HG03520 (cell line): ENCODE data around the gene WDR93.
"Not testable (repeated sequence)": the region's sequence is repeated elsewhere in the genome, so short reads cannot be mapped to it uniquely, and the experiment has no call there.

ENCODE experiments used
- ATAC-seq: cut with Tn5 transposase; IDR thresholded peaks from one replicate; pipeline ENCODE4 v1.9.1; 2021; ENCODE audit warnings: mild to moderate bottlenecking, moderate library complexity; ENCODE audit not compliant: unreplicated experiment

The WDR93 gene

GRCh38 chr15:89784686-89784960 lies 94.0 kb downstream of the WDR93 start:
- no peak for ATAC-seq

- ATAC-seq, result no peak
These were observed 94.6 kb downstream of the WDR93 start for GRCh38 chr15:89785064-89785773.

- no peak for ATAC-seq
These were observed 95.1 kb downstream of the WDR93 start for GRCh38 chr15:89785774-89786140.

- ATAC-seq, result no peak
These were observed 97.3 kb downstream of the WDR93 start for GRCh38 chr15:89787944-89788343.

GRCh38 chr15:89788585-89788984 lies 98.0 kb downstream of the WDR93 start:
- not testable (repeated sequence) for ATAC-seq

- no peak for ATAC-seq
These were observed 99.6 kb downstream of the WDR93 start for GRCh38 chr15:89790206-89790605.

- ATAC-seq, result no peak
These were observed 100.0 kb downstream of the WDR93 start for GRCh38 chr15:89790661-89791060.

GRCh38 chr15:89792106-89792805 lies 101.6 kb downstream of the WDR93 start:
- ATAC-seq, result no peak
